ENCODE measurements around the gene WASF3.
"Not testable (repeated sequence)": the region's sequence is repeated elsewhere in the genome, so short reads cannot be mapped to it uniquely, and the experiment has no call there.

Gene WASF3

GRCh38 chr13:26623125-26623524 lies 65.6 kb downstream of the WASF3 start:
- no peaks in the 10 kb centered on the region for H3K9me3 Mint-ChIP-seq
- H3K27ac Mint-ChIP-seq, result no peak overlapping the region
- peaks cover 1% of the 10 kb centered on the region for H3K36me3 Mint-ChIP-seq
- peaks cover 13% of the 10 kb centered on the region for H3K27me3 Mint-ChIP-seq
- no peaks in the 10 kb centered on the region for H3K4me1 Mint-ChIP-seq
- H3K4me3 Mint-ChIP-seq, result no peak overlapping the region

GRCh38 chr13:26624572-26624971 lies 67.1 kb downstream of the WASF3 start:
- Mint-ChIP-seq H3K4me1 (no peaks in the 10 kb centered on the region), H3K36me3 (peaks cover 1% of the 10 kb centered on the region), H3K27ac (no peak overlapping the region), H3K27me3 (peaks cover 11% of the 10 kb centered on the region), H3K4me3 (no peak overlapping the region), H3K9me3 (no peaks in the 10 kb centered on the region)

GRCh38 chr13:26626271-26626670 lies 68.8 kb downstream of the WASF3 start:
- Mint-ChIP-seq H3K27me3 (peaks cover 3% of the 10 kb centered on the region), H3K4me1 (no peaks in the 10 kb centered on the region), H3K36me3 (peaks cover 1% of the 10 kb centered on the region), H3K4me3 (no peak overlapping the region), H3K9me3 (no peaks in the 10 kb centered on the region), H3K27ac (no peak overlapping the region)

DNA sequence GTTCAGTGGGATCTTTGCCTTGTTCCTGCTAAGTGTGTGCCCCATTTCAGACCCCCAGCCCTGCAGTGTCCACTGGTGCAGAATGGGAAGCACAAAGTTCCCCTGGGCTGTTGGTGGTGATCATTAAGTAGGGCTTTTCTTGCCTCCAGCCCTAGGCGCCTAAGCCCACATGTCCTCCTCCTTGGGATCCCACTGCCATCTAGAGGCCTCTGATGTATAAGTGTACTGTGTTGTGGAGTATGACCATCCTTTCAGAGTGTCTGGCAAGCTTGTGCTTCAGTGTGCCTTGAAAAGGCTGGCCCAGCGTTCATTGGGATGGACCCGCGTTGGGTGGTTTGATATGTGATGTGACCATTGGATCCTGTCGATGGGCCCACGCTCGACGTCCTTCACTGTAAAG lies 71.2 kb downstream of the WASF3 start:
- Mint-ChIP-seq H3K9me3 (no peaks in the 10 kb centered on the region), H3K4me1 (no peaks in the 10 kb centered on the region), H3K4me3 (no peak overlapping the region), H3K27ac (no peak overlapping the region), H3K36me3 (peaks cover 1% of the 10 kb centered on the region), H3K27me3 (no peaks in the 10 kb centered on the region)

DNA sequence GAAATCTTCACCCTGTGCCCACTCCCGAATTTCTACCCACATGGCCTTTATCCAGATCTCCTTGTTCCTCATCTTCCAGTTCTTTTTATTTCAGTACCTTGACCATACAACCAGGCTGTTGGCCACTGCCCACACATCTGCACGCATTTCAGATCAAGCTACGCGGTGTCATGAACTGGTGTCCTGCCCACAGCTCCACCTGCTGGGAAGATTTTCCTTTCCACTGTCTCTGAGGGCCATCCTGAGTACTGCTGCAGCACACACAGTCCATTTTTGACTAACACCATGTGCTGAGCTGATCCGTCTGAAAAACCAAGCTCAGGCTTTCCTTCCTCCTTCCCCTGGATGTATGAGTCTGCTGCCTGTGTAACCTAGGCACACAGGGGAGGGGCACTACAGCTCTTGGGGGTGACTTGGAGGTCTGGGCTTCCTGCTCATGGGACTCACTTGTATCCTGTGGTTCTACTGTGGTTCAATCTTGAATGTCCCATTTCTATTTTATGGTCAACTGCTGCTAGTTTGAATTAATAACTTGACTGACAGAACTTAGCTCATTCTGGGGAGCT lies 71.9 kb downstream of the WASF3 start:
- H3K4me3 Mint-ChIP-seq, result no peak overlapping the region
- H3K4me1 Mint-ChIP-seq, result no peaks in the 10 kb centered on the region
- H3K36me3 Mint-ChIP-seq, result no peaks in the 10 kb centered on the region
- H3K27me3 Mint-ChIP-seq, result no peaks in the 10 kb centered on the region
- no peak overlapping the region for H3K27ac Mint-ChIP-seq
- no peaks in the 10 kb centered on the region for H3K9me3 Mint-ChIP-seq

GRCh38 chr13:26635634-26636033 lies 78.2 kb downstream of the WASF3 start:
- not testable (repeated sequence) for H3K36me3 Mint-ChIP-seq, H3K27ac Mint-ChIP-seq, H3K4me1 Mint-ChIP-seq, H3K4me3 Mint-ChIP-seq, H3K9me3 Mint-ChIP-seq
- peaks cover 10% of the 10 kb centered on the region for H3K27me3 Mint-ChIP-seq

GRCh38 chr13:26636073-26636472 lies 78.6 kb downstream of the WASF3 start:
- H3K9me3 Mint-ChIP-seq, H3K4me3 Mint-ChIP-seq, H3K27ac Mint-ChIP-seq, H3K36me3 Mint-ChIP-seq, H3K4me1 Mint-ChIP-seq: not testable (repeated sequence)
- peaks cover 10% of the 10 kb centered on the region for H3K27me3 Mint-ChIP-seq

DNA sequence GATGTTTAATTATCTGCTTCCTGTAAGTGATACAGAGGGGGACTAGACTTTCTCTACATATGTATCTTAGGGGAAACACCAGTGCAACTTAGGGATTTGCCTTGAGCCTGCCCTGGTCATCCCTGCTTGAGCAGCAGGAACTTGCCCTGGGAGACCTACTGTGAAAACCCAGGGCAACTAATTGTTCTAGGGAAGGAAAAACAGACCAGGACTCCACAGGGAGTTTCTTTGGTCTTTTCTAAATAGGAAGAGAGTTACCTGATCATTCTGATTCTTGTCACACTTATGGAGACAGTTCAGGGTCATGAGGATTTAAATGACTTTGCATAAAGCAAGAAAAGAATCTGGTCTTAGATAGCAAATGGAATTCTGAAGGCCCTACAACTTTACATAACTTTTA lies 89.1 kb downstream of the WASF3 start:
- H3K9me3 Mint-ChIP-seq, result peaks cover 6% of the 10 kb centered on the region
- H3K4me3 Mint-ChIP-seq, result no peak overlapping the region
- H3K36me3 Mint-ChIP-seq, result no peaks in the 10 kb centered on the region
- no peak overlapping the region for H3K27ac Mint-ChIP-seq
- H3K27me3 Mint-ChIP-seq, result peaks cover 13% of the 10 kb centered on the region
- H3K4me1 Mint-ChIP-seq, result no peaks in the 10 kb centered on the region

- H3K4me1 Mint-ChIP-seq, result no peaks in the 10 kb centered on the region
- no peak overlapping the region for H3K4me3 Mint-ChIP-seq
- peaks cover 10% of the 10 kb centered on the region for H3K9me3 Mint-ChIP-seq
- no peaks in the 10 kb centered on the region for H3K36me3 Mint-ChIP-seq
- H3K27ac Mint-ChIP-seq, result no peak overlapping the region
- peaks cover 16% of the 10 kb centered on the region for H3K27me3 Mint-ChIP-seq
Measured at GRCh38 chr13:26651234-26651633, 93.8 kb downstream of the WASF3 start.

DNA sequence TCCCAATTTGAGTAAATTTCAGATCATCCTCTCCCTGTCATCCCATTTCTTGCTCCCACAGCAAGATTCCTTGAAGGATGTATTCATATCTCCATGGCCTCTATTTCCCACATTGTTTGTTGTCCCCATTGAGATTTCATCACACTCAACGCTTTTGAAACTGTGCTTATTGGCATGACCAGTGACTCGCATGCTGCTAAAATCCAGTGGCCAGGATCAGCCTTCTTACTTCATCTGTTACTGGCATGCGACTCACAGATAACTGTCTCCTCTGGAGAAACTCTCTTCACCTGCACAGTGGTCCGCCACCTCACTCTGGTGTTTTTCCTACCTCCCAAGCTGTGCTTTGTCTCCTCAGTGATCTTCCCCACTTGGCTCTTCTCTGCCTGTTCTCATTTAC lies 95.8 kb downstream of the WASF3 start:
- H3K4me3 Mint-ChIP-seq, result no peak overlapping the region
- no peak overlapping the region for H3K27ac Mint-ChIP-seq
- H3K4me1 Mint-ChIP-seq, result no peaks in the 10 kb centered on the region
- H3K36me3 Mint-ChIP-seq, result no peaks in the 10 kb centered on the region
- peaks cover 7% of the 10 kb centered on the region for H3K27me3 Mint-ChIP-seq
- peaks cover 10% of the 10 kb centered on the region for H3K9me3 Mint-ChIP-seq

- no peaks in the 10 kb centered on the region for H3K4me1 Mint-ChIP-seq
- H3K36me3 Mint-ChIP-seq, result no peaks in the 10 kb centered on the region
- no peak overlapping the region for H3K4me3 Mint-ChIP-seq
- H3K27me3 Mint-ChIP-seq, result peaks cover 5% of the 10 kb centered on the region
- H3K9me3 Mint-ChIP-seq, result peaks cover 10% of the 10 kb centered on the region
- H3K27ac Mint-ChIP-seq, result no peak overlapping the region
Measured at GRCh38 chr13:26653842-26654241, 96.4 kb downstream of the WASF3 start.

- H3K36me3 Mint-ChIP-seq, result no peaks in the 10 kb centered on the region
- no peak overlapping the region for H3K4me3 Mint-ChIP-seq
- H3K27ac Mint-ChIP-seq, result no peak overlapping the region
- H3K27me3 Mint-ChIP-seq, result peaks cover 3% of the 10 kb centered on the region
- no peaks in the 10 kb centered on the region for H3K4me1 Mint-ChIP-seq
- peaks cover under 1% of the 10 kb centered on the region for H3K9me3 Mint-ChIP-seq
Measured at GRCh38 chr13:26656919-26657318, 99.4 kb downstream of the WASF3 start.

GRCh38 chr13:26658448-26659385 lies 101.2 kb downstream of the WASF3 start:
- Mint-ChIP-seq H3K27ac (no peak overlapping the region), H3K36me3 (no peaks in the 10 kb centered on the region), H3K4me1 (no peaks in the 10 kb centered on the region), H3K9me3 (no peaks in the 10 kb centered on the region), H3K27me3 (peaks cover 3% of the 10 kb centered on the region), H3K4me3 (no peak overlapping the region)

GRCh38 chr13:26660185-26660584 lies 102.7 kb downstream of the WASF3 start:
- peaks cover under 1% of the 10 kb centered on the region for H3K27me3 Mint-ChIP-seq
- no peak overlapping the region for H3K27ac Mint-ChIP-seq
- H3K9me3 Mint-ChIP-seq, result no peaks in the 10 kb centered on the region
- H3K4me3 Mint-ChIP-seq, result no peak overlapping the region
- no peaks in the 10 kb centered on the region for H3K36me3 Mint-ChIP-seq
- H3K4me1 Mint-ChIP-seq, result no peaks in the 10 kb centered on the region

DNA sequence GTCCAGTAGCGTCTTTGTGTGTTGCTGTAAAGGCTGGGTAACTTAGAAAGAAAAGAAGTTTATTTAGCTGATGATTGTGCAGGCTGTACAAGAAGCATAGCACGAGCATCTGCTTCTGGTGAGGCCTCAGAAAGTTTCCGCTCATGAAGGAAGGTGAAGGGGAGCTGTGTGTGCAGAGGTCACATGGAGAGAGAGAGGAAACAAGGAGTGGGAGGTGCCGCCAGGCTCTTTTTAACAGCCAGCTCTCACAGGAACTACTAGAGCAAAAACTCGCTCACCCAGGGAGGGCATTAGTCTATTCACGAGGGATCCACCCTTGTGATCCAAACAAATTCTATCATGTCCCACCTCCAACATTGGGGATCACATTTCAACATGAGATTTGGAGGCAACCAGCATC lies 103.3 kb downstream of the WASF3 start:
- no peak overlapping the region for H3K4me3 Mint-ChIP-seq
- no peaks in the 10 kb centered on the region for H3K27me3 Mint-ChIP-seq
- H3K27ac Mint-ChIP-seq, result no peak overlapping the region
- no peaks in the 10 kb centered on the region for H3K9me3 Mint-ChIP-seq
- H3K36me3 Mint-ChIP-seq, result no peaks in the 10 kb centered on the region
- H3K4me1 Mint-ChIP-seq, result no peaks in the 10 kb centered on the region

DNA sequence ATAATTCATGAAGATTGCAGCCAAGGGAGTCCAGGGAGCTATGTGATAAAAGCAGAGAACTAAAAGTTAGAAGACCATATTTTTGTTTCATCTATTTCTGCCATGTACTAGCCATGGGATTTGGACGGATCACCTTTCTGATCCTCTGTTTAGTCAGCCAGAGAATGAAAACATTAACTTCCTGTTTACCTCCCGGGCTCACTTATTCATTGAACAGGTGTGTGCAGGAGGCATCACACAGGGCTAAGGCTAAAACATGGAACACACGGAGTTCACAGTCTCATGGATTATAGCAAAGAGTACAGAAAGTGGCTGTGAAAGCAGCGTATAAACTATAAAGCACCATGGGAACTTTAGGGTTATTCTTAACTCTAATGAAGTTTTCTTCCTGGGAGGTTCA lies 106.3 kb downstream of the WASF3 start:
- Mint-ChIP-seq H3K27me3 (peaks cover 1% of the 10 kb centered on the region), H3K4me1 (no peaks in the 10 kb centered on the region), H3K9me3 (no peaks in the 10 kb centered on the region), H3K36me3 (no peaks in the 10 kb centered on the region), H3K27ac (no peak overlapping the region), H3K4me3 (no peak overlapping the region)
